Progenitor cell of endocrine pancreas (in vitro differentiated cells): Measurements from ENCODE around the gene RFX1. TPM values are rescaled to one million over a fixed set of nuclear protein-coding genes. Genes with fewer than 3 reads are reported as not detected.
"Not testable (repeated sequence)": the region's sequence is repeated elsewhere in the genome, so short reads cannot be mapped to it uniquely, and the experiment has no call there.

Source experiments
- DNase-seq: peaks from one replicate; pipeline ENCODE4 v3.0.0; 2021; ENCODE audit warnings: low spot score; ENCODE audit not compliant: unreplicated experiment
- H3K27ac Mint-ChIP-seq: 2 replicates; pipeline ENCODE4 v1.8.0; 2021; ENCODE audit warnings: mild to moderate bottlenecking, moderate library complexity, mixed read lengths
- H3K27me3 Mint-ChIP-seq: 2 replicates; pipeline ENCODE4 v1.8.0; 2021; ENCODE audit warnings: mixed read lengths
- H3K36me3 Mint-ChIP-seq: 2 replicates; pipeline ENCODE4 v1.8.0; 2022; ENCODE audit warnings: mixed read lengths; ENCODE audit not compliant: insufficient read depth
- H3K4me1 Mint-ChIP-seq: 2 replicates; pipeline ENCODE4 v1.8.0; 2021; ENCODE audit warnings: low read depth, mixed read lengths
- H3K4me3 Mint-ChIP-seq: 2 replicates; pipeline ENCODE4 v1.8.0; 2021; ENCODE audit warnings: low read depth, mild to moderate bottlenecking, moderate library complexity, mixed read lengths
- H3K9me3 Mint-ChIP-seq: 2 replicates; pipeline ENCODE4 v1.8.0; 2021; ENCODE audit warnings: low read depth, mixed read lengths
- total RNA-seq: library from RNA; stranded (reverse); gene quantifications from 2 replicates; pipeline ENCODE4 v1.2.1, GENCODE V29; 2021
- TF ChIP-seq, protein P1 (sequence below): fragments of 200-600 bp; sonication (generic); IDR thresholded peaks from one replicate; pipeline ENCODE4 v1.5.0; 2021; ENCODE audit warnings: antibody characterized with exemption, mild to moderate bottlenecking; ENCODE audit not compliant: unreplicated experiment

The RFX1 gene
- total RNA-seq, 1 donor from 2014 or later: 26.5 TPM

DNA sequence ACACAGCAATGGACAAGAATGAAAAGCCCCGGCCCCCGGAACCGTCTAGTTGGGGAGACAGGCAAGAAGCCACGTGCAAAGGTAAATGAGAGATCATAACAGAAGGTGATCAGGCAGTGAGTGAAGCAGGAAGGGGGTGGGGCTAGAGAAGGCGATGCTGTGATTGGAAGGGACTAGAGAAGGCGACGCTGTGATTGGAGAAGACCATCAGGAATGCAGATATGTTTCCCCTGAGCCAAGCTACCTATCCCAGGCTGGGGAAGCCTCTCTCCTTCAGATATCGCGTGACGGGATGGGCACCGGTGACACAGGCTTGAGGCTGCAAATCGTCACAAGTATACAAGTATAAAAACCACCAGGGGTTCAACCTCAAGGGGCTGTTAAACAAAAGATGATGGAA lies 32.0 kb downstream of the RFX1 start:
- DNase-seq: no peak
- Mint-ChIP-seq H3K27ac (peak overlapping the region; percentile 91), H3K4me1 (peaks cover 2% of the 10 kb centered on the region), H3K27me3 (no peaks in the 10 kb centered on the region), H3K36me3 (peaks cover 13% of the 10 kb centered on the region), H3K9me3 (no peaks in the 10 kb centered on the region), H3K4me3 (no peak overlapping the region)
- TF ChIP-seq, protein P1, sequence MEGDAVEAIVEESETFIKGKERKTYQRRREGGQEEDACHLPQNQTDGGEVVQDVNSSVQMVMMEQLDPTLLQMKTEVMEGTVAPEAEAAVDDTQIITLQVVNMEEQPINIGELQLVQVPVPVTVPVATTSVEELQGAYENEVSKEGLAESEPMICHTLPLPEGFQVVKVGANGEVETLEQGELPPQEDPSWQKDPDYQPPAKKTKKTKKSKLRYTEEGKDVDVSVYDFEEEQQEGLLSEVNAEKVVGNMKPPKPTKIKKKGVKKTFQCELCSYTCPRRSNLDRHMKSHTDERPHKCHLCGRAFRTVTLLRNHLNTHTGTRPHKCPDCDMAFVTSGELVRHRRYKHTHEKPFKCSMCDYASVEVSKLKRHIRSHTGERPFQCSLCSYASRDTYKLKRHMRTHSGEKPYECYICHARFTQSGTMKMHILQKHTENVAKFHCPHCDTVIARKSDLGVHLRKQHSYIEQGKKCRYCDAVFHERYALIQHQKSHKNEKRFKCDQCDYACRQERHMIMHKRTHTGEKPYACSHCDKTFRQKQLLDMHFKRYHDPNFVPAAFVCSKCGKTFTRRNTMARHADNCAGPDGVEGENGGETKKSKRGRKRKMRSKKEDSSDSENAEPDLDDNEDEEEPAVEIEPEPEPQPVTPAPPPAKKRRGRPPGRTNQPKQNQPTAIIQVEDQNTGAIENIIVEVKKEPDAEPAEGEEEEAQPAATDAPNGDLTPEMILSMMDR: no peak

DNA sequence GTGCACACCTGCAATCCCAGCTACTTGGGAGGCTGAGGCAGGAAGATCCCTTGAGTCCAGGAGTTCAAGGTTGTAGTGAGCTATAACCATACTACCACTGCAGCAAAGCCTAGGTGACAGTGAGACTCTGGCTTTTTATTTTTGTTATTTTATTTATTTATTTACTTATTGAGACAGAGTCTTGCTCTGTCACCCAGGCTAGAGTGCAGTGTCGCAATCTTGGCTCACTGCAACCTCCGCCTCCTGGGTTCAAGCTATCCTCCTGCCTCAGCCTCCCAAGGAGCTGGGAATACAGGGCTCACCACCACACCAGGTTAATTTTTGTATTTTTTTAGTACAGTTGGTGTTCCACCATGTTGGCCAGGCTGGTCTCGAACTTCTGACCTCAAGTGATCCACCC lies 32.6 kb downstream of the RFX1 start:
- not testable (repeated sequence) for DNase-seq, H3K9me3 Mint-ChIP-seq, H3K4me3 Mint-ChIP-seq, H3K27me3 Mint-ChIP-seq, H3K27ac Mint-ChIP-seq, H3K4me1 Mint-ChIP-seq
- H3K36me3 Mint-ChIP-seq: peaks cover 15% of the 10 kb centered on the region

DNA sequence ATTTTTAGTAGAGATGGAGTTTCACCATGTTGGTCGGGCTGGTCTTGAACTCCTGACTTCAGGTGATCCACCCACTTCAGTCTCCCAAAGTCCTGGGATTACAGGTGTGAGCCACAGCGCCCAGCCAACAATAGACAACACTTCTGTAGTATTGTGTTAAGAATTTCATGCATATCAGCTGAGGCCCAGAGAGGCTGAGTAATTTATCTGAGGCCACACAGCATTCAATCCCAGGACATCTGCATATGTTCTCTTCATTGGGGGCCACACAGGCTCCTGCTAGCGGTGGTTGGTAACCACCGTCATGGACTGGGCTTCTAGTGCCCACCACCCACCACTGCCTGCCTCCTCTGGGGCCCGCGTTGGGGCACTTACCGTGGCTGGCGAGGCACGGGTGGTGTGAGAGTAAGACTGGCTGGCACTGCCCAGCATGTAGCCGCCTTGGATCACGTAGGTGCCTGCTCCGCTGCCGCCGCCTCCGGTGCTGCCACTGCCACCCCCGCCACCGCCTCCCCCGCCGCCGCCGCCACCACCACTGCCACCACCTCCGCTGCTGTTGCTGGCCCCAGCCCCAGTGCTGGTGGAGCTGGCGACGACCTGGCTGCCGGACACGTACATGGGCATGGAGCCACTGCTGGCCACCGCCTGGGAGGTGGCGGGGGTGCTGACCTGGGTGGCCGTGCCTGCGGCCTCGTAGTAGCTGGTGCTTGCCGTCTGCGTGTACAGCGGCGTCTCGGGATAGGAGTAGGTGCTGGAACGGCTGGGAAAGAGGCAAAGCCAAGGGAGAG lies 33.6 kb downstream of the RFX1 start:
- TF ChIP-seq, protein P1: no peak
- Mint-ChIP-seq H3K27ac (no peak overlapping the region), H3K4me1 (peaks cover 2% of the 10 kb centered on the region), H3K9me3 (no peaks in the 10 kb centered on the region), H3K36me3 (peaks cover 15% of the 10 kb centered on the region), H3K27me3 (no peaks in the 10 kb centered on the region), H3K4me3 (no peak overlapping the region)
- DNase-seq: no peak

DNA sequence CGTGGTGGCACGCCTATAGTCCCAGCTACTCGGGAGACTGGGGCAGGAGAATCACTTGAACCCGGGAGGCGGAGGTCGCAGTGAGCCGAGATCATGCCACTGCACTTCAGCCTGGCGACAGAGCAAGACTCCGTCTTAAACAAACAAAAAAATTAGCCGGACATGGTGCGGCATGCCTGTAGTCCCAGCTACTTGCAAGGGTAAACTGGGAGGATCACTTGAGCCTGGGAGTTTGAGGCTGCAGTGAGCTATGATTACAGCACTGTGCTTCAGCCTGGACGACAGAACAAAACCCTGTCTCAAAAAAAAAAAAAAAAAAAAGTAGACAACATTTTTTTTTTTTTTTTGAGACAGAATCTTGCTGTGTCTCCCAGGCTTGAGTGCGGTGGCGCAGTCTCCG lies 34.3 kb downstream of the RFX1 start:
- not testable (repeated sequence) for H3K27me3 Mint-ChIP-seq, H3K27ac Mint-ChIP-seq, DNase-seq, H3K4me1 Mint-ChIP-seq, H3K9me3 Mint-ChIP-seq, H3K4me3 Mint-ChIP-seq
- H3K36me3 Mint-ChIP-seq: peaks cover 15% of the 10 kb centered on the region

DNA sequence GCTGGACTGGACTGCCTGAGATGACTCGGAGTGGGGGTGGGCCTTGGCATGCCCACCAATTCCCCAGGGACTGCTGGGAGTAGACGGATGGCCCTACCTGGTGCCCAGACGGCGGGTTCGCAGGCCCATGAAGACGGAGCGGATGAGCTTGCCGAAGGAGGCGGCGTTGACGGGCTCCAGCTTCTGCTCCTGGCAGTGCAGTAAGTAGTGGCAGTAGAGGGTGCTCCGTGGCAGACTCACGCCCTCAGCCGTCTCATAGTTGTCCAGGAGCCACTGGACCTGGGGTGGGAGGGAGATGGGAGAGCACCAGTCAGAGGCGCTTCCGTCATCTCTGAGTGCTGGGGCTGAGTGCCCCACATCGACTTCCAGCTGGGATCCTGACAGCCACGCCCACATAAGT lies 36.2 kb downstream of the RFX1 start:
- Mint-ChIP-seq H3K9me3 (no peaks in the 10 kb centered on the region), H3K27me3 (peaks cover under 1% of the 10 kb centered on the region), H3K4me3 (no peak overlapping the region), H3K4me1 (peaks cover 2% of the 10 kb centered on the region), H3K36me3 (peaks cover 16% of the 10 kb centered on the region), H3K27ac (no peak overlapping the region)
- DNase-seq: no peak
- TF ChIP-seq, protein P1: no peak

DNA sequence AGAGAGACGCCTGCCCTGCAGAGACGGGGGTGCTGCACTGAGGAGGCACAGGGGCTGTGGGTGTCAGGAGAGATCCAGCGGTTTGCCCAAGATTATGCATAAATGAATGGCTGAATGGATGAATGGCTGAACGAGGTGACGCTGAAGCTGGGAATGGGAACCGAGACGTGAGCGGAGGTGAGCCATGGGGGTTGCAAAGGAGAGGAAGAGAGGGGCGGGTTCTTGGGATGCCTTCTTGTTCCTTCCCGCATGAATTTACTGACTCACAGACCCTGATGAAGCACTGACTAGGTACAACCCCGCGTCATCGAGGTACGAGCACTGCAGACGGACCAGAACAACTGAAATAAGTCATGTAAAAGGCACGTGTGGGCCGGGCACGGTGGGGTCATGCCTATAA lies 37.1 kb downstream of the RFX1 start:
- Mint-ChIP-seq H3K27me3 (peaks cover 3% of the 10 kb centered on the region), H3K9me3 (no peaks in the 10 kb centered on the region), H3K27ac (no peak overlapping the region), H3K36me3 (peaks cover 18% of the 10 kb centered on the region), H3K4me1 (no peaks in the 10 kb centered on the region), H3K4me3 (no peak overlapping the region)
- TF ChIP-seq, protein P1: no peak
- DNase-seq: no peak
